HepG2 (cell line): Measurements from ENCODE around the gene MAP3K19. TPM values are rescaled to one million over a fixed set of nuclear protein-coding genes. Genes with fewer than 3 reads are reported as not detected.

Experiments used
- CBX1 ChIP-seq: IDR thresholded peaks from one replicate; pipeline ENCODE4 v1.6.1; 2016; ENCODE audit warnings: antibody characterized with exemption, low read depth
- FOXO4 ChIP-seq: sonication (generic); formaldehyde crosslinking; conservative IDR thresholded peaks from 2 replicates; pipeline ENCODE4 v1.8.1; 2023; ENCODE audit warnings: missing genetic modification reagents
- GZF1 ChIP-seq: sonication (generic); formaldehyde crosslinking; IDR thresholded peaks from 2 replicates; pipeline ENCODE4 v1.5.1; 2020; ENCODE audit warnings: mild to moderate bottlenecking, missing genetic modification reagents
- HMGXB4 ChIP-seq, 2 experiments: sonication (generic) in 1 of 2; formaldehyde crosslinking in 1 of 2; IDR thresholded peaks; 2 replicates each; pipeline versions ENCODE4 v1.4.0 to v1.6.1; 2018 to 2020; ENCODE audit warnings: missing genetic modification reagents in 2 of 2, borderline replicate concordance in 1 of 2, low read depth in 1 of 2, mild to moderate bottlenecking in 1 of 2, missing biosample characterization in 1 of 2
- HOMEZ ChIP-seq: IDR thresholded peaks from 2 replicates; pipeline ENCODE4 v1.6.1; 2016; ENCODE audit warnings: low read depth
- HOXA3 ChIP-seq: sonication (generic); formaldehyde crosslinking; IDR thresholded peaks from 2 replicates; pipeline ENCODE4 v1.5.0; 2020; ENCODE audit warnings: missing genetic modification reagents
- MED13 ChIP-seq: sonication (generic); formaldehyde crosslinking; IDR thresholded peaks from 2 replicates; pipeline ENCODE4 v1.5.0; 2020; ENCODE audit warnings: missing genetic modification reagents
- PBX3 ChIP-seq: sonication (generic); formaldehyde crosslinking; IDR thresholded peaks from 2 replicates; pipeline ENCODE4 v1.8.1; 2023; ENCODE audit warnings: missing genetic modification reagents, inconsistent platforms, borderline replicate concordance
- POLR2A ChIP-seq, 2 experiments: IDR thresholded peaks; 2 replicates each; pipeline ENCODE4 v1.6.1; 2011; ENCODE audit warnings: low read depth in 2 of 2, low read length in 2 of 2, mild to moderate bottlenecking in 1 of 2, moderate library complexity in 1 of 2; ENCODE audit not compliant: insufficient read depth in 1 of 2
- PREB ChIP-seq: sonication (generic); formaldehyde crosslinking; IDR thresholded peaks from 2 replicates; pipeline ENCODE4 v1.4.0; 2020; ENCODE audit warnings: missing genetic modification reagents
- RNF2 ChIP-seq: fragments of 450-650 bp; conservative IDR thresholded peaks from 2 replicates; pipeline ENCODE4 v1.6.1; 2016; ENCODE audit warnings: low read depth
- SMC3 ChIP-seq: IDR thresholded peaks from 2 replicates; pipeline ENCODE4 v1.6.1; 2011; ENCODE audit warnings: low read length, improper control_type of control experiment
- ZBTB1 ChIP-seq: sonication (generic); formaldehyde crosslinking; IDR thresholded peaks from 2 replicates; pipeline ENCODE4 v1.4.0; 2020; ENCODE audit warnings: missing genetic modification reagents, borderline replicate concordance
- ZNF142 ChIP-seq: sonication (generic); formaldehyde crosslinking; IDR thresholded peaks from 2 replicates; pipeline ENCODE4 v1.4.0; 2020; ENCODE audit warnings: missing genetic modification reagents
- ZNF205 ChIP-seq: IDR thresholded peaks from 2 replicates; pipeline ENCODE4 v1.6.1; 2018; ENCODE audit warnings: missing biosample characterization, missing genetic modification reagents
- ZNF3 ChIP-seq: IDR thresholded peaks from 2 replicates; pipeline ENCODE4 v1.7.0; 2017; ENCODE audit warnings: inconsistent platforms
- ZNF850 ChIP-seq: sonication (generic); formaldehyde crosslinking; conservative IDR thresholded peaks from 2 replicates; pipeline ENCODE4 v1.9.0; 2021; ENCODE audit warnings: mild to moderate bottlenecking, missing genetic modification reagents
- polyA plus RNA-seq, 8 experiments: library from polyadenylated mRNA; depleted of rRNA in 3 of 8; stranded (reverse) in 7 of 8; unstranded in 1 of 8; fragments of >200 nt; fragmentation: Illumina TruSeq in 4 of 8; extraction: Trizol in 4 of 8; gene quantifications; 2 replicates each; pipeline versions ENCODE4 v1.2.1 to v1.2.3, GENCODE V29; 2011 to 2016; ENCODE audit warnings: low read depth in 4 of 8, missing spikeins in 1 of 8, mixed read lengths in 1 of 8; ENCODE audit not compliant: insufficient read depth in 1 of 8
- total RNA-seq, 5 experiments: library from RNA; depleted of rRNA; stranded (reverse); fragments of >200 nt; fragmentation: Illumina TruSeq; extraction: Trizol; gene quantifications; 2 replicates each; pipeline ENCODE4 v1.2.3, GENCODE V29; 2016; ENCODE audit warnings: low read depth in 1 of 5

Gene MAP3K19
- total and polyA plus RNA-seq, 2 of the 13 experiments (the other 11 are each of a cell fraction or from before 2014, with no cell fraction given): not detected

- TF ChIP-seq HMGXB4 (CRISPR knock-in tag; IDR thresholded peaks at IDR 0.05; ENCODE audit: borderline replicate concordance in 1 of 2, low read depth in 1 of 2): peak in 1 of 2 experiments; percentile 69; a peak in 1 of 4 replicates
- no peak; the same call in 1 of the 2 replicates for TF ChIP-seq SMC3
- TF ChIP-seq POLR2A (IDR thresholded peaks at IDR 0.05; ENCODE audit: insufficient read depth in 1 of 2, low read depth in 2 of 2, low read length in 2 of 2): peak; percentile 86 to 95
- TF ChIP-seq HOMEZ (CRISPR knock-in tag): no peak
- no peak for TF ChIP-seq ZNF850 (CRISPR knock-in tag)
- no peak for TF ChIP-seq ZNF3 (CRISPR knock-in tag)
- peak; percentile 66 for TF ChIP-seq HOXA3 (CRISPR knock-in tag)
- peak; percentile 78; the same call in 1 of the 2 replicates for TF ChIP-seq ZNF142
- TF ChIP-seq CBX1: no peak
- peak; percentile 96 for TF ChIP-seq FOXO4 (CRISPR knock-in tag)
- no peak for TF ChIP-seq MED13 (CRISPR knock-in tag)
- TF ChIP-seq GZF1 (CRISPR knock-in tag): no peak
- no peak for TF ChIP-seq PBX3 (CRISPR knock-in tag)
- TF ChIP-seq RNF2: peak; percentile 37; the same call in 1 of the 2 replicates
- 0 out of 2 replicates have a peak, but pooled peaks have one; percentile 65 for TF ChIP-seq ZBTB1 (CRISPR knock-in tag)
- TF ChIP-seq ZNF205 (CRISPR knock-in tag): no peak
- TF ChIP-seq PREB (CRISPR knock-in tag): no peak
These were observed 129.2 kb downstream of the MAP3K19 start (continued) for GRCh38 chr2:134917888-134918525.
